ENCODE data around the gene LRRC4B.

- no peak for TF ChIP-seq POLR2A (IDR thresholded peaks at IDR 0.05)
- no peak for TF ChIP-seq CTCF (IDR thresholded peaks at IDR 0.05)
Observed at GRCh38 chr19:50494186-50495019, 73.8 kb downstream of the LRRC4B start.

Measured in upper lobe of left lung (tissue), 4 donors.